Mammary microvascular endothelial cell (primary cell): Measurements from ENCODE around the gene SELENOI. TPM values are rescaled to one million over a fixed set of nuclear protein-coding genes. Genes with fewer than 3 reads are reported as not detected.

Source experiments
- total RNA-seq: library from RNA; depleted of rRNA; stranded (reverse); fragments of >200 nt; gene quantifications from 2 replicates; pipeline ENCODE4 v1.2.3, GENCODE V29; 2015

Gene SELENOI, protein sequence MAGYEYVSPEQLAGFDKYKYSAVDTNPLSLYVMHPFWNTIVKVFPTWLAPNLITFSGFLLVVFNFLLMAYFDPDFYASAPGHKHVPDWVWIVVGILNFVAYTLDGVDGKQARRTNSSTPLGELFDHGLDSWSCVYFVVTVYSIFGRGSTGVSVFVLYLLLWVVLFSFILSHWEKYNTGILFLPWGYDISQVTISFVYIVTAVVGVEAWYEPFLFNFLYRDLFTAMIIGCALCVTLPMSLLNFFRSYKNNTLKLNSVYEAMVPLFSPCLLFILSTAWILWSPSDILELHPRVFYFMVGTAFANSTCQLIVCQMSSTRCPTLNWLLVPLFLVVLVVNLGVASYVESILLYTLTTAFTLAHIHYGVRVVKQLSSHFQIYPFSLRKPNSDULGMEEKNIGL
- total RNA-seq, result 10.1 and 10.5 TPM in 2 replicates

DNA sequence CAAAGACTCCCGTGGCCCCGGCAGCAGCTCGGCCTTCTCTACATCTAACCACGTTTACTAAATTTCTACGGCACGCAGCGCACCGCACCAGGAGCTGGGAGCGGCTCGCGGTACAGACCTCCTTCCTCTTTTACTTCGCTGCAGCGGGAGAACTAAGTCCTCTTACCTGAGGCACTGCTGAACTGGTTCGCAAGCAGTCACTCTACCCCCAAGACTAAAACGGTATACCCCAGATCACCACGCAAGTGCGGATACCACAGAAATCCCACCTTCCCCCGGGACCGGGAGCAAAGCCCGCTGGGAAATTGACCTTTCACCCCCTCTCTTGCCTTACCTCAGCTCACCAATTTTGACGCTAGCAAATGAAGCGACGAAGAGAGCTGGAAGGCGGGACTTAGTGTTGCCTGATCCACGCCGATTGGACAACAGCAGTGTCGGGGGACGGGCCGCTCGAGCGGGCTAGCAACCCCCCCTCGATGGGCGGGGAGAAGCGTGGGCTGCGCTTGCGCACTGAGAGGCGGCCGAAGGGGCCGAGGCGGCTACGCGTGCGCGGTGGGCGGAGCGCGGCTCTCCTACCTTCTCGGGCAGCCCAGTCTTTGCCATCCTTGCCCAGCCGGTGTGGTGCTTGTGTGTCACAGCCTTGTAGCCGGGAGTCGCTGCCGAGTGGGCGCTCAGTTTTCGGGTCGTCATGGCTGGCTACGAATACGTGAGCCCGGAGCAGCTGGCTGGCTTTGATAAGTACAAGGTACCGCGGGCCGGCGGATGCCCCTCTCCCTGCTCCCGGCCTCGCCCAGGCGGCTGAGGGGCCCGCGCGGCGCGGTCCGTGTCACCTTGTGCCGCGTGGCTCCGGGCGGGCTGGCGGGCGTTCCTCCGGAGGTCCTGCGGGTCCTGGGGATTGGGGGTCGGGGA lies at the start of gene SELENOI:
SELENOI (plus strand) TSS at position 599 of the 909 bp plus-strand sequence; CDS start at position 689, 90 bp downstream.

DNA sequence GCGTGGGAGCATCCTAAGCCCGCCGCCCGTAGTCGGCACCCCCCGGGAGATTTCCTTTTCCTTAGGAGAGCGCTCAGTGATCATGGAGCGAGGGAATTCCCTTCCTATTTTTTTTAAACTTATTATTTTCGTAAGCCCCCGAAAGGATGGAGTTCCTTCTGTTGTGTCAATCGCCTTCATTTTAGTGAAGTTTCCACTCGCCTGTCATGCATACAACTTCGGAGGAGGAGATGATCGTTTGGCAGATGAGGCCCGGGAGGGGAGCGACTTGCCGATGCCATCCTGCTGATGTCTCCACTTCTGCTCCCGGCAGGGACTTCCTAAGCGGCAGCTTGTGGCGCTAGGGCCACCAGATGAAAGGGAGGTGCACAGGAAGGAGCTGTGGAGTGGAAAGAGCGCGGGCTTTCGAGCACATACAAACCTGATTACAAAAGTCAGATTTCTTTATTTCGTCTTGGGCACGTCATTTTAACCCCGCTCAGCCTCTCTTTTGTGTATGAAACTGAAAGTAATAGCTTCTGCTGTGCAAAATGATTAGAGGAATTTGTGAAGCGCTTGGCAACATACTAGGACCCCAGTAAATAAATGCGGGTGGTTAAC lies 611 bp downstream of the SELENOI start, which contains the start of gene ADGRF3:
ADGRF3 (minus strand) TSS at position 336 of the 600 bp plus-strand sequence. CDS start 555 bp downstream, outside the sequence.

DNA sequence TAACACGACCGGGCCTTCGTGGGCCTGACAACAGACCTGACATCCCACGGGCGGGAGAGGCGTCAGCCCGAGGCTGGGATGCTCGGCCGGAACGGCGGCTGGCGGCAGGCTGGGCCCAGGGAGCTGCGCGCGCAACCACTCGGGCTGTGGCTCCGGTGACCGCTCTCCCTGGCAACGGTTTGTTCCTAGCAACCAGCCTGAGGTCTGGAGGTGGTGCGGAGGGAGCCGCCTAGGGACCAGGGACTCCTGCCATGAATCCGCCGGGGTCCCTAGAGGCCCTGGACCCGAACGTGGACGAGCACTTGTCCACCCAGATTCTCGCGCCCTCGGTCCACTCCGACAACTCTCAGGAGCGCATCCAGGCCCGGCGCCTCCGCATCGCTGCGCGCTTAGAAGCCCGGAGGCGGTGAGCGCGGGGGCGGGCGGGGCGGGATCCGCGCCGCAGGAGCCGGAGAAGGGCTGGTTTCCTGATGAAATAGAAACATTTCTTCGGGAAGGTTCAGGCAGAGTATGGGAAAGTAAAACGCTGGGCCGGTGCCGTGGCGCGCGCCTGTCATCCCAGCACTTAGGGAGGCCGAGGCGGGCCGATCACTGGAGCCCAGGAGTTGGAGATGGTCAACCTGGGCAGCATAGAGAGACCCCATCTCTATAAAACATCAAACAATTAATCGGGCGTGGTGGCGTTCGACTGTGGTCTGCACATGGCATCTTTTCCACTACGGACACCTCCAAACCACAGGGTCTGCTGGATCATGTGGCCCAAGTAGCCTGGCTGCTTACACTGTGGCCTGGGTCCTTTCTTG lies 56.0 kb downstream of the SELENOI start, which contains the start of gene DRC1:
DRC1 (plus strand) TSS at position 182 of the 803 bp plus-strand sequence; CDS start at position 252, 70 bp downstream.

Other genes starting within 250 kb of the SELENOI start
- 0.20 and 0.25 TPM in 2 replicates for gene GAREM2, start 173.1 kb upstream of the SELENOI start, total RNA-seq
- gene HADHA, start 101.5 kb upstream of the SELENOI start, total RNA-seq, result 144 and 159 TPM in 2 replicates
- 83.3 and 96.9 TPM in 2 replicates for gene HADHB, start 101.2 kb upstream of the SELENOI start, total RNA-seq
- gene ADGRF3, start 646 bp downstream of the SELENOI start, total RNA-seq, result 0.05 and 0.20 TPM in 2 replicates
- gene DRC1, start 55.8 kb downstream of the SELENOI start, total RNA-seq, result 0.13 TPM in 1 of 2 replicates, not detected in the other
- 1.3 TPM in 2 replicates for gene OTOF, start 132.0 kb downstream of the SELENOI start, total RNA-seq